ENCODE data around the gene PAX4. TPM values are rescaled to one million over a fixed set of nuclear protein-coding genes. Genes with fewer than 3 reads are reported as not detected.

PAX4 gene
- total RNA-seq, 1 experiment from 2014 or later: not detected

DNA sequence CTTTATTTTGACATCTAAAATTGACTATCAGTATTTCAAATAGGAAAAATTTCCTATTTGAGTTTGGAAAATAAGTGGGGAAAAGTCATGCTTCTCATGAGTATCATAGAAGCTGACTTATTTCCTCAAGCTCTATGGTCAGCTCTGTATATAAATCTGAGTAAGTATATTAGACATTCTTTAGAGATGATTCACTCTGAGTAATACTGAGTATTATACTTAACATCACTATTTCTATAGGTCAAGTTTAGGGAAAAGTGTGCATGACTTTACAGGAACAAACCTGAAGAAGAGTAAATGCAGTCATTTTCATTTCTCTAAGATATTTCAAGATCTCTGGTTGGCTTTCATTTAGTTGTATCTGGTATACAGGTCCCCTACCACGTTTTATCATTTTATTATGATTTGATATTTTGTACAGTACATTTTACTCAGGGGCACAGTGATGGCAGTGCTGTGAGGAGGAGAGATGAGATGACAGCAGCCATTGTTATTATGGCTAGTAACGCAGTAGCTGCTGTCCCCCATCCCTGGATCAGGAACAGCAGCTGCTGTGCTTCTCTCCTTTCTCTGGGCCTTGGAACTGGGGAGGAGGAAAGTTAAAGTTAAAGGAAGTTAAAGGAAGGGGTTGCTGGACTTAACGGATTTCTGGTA lies 49.2 kb upstream of the PAX4 start:
- Histone ChIP-seq H2BK120ac (ENCODE audit: low read depth, low read length, poor library complexity, severe bottlenecking) (no peak overlapping the region), H3K4me2 (ENCODE audit: insufficient read depth, insufficient read length, low read length) (no peak overlapping the region), H4K8ac (replicated peaks; ENCODE audit: insufficient read length, low read depth, low read length) (no peak overlapping the region), H3K27me3 (ENCODE audit: insufficient read depth, low read length) (no peaks in the 10 kb centered on the region), H3K79me2 (ENCODE audit: insufficient read depth, low read length) (peaks cover 36% of the 10 kb centered on the region), H2BK15ac (ENCODE audit: low read depth, low read length) (no peak overlapping the region), H3K14ac (ENCODE audit: insufficient read depth, low read length) (peak overlapping the region; percentile 49; the same call in 1 of the 2 replicates), H3K27ac (ENCODE audit: insufficient read length, low read depth, low read length) (no peak overlapping the region), H2BK20ac (ENCODE audit: low read depth, low read length, poor library complexity, severe bottlenecking) (no peak overlapping the region), H3K4ac (ENCODE audit: low read depth, low read length) (no peak overlapping the region), H4K5ac (ENCODE audit: insufficient read length, low read depth, low read length) (no peak overlapping the region), H3K56ac (ENCODE audit: insufficient read length, low read depth, low read length) (no peak overlapping the region), H4K20me1 (ENCODE audit: control insufficient read depth, insufficient read depth, insufficient read length) (no peaks in the 10 kb centered on the region), H3K23ac (ENCODE audit: insufficient read length, low read depth, low read length) (no peak overlapping the region), H3K9ac (ENCODE audit: extremely low read depth, insufficient read length, low read length) (peak overlapping the region; percentile 38), H3T11ph (ENCODE audit: low read length) (no peak overlapping the region), H3K9me3 (ENCODE audit: control insufficient read depth, low read depth, low read length) (no peaks in the 10 kb centered on the region), H3K4me1 (ENCODE audit: insufficient read depth, low read length) (peaks cover 3% of the 10 kb centered on the region; the same call in 1 of the 2 replicates), H3K79me1 (ENCODE audit: insufficient read depth, low read depth, low read length, poor library complexity, severe bottlenecking) (peaks cover 5% of the 10 kb centered on the region), H3K23me2 (ENCODE audit: insufficient read length, low read depth, low read length, poor library complexity, severe bottlenecking) (no peaks in the 10 kb centered on the region), H3K18ac (ENCODE audit: insufficient read length, low read depth, low read length) (no peak overlapping the region), H4K91ac (ENCODE audit: insufficient read length, low read depth, low read length) (no peak overlapping the region), H2AK5ac (ENCODE audit: insufficient read length, low read length) (no peak overlapping the region), H2BK12ac (ENCODE audit: insufficient read length, low read depth, low read length) (no peak overlapping the region), H2AFZ (ENCODE audit: low read length) (no peak overlapping the region), H2BK5ac (ENCODE audit: insufficient read length, low read length) (no peak overlapping the region)
- H3K36me3 Mint-ChIP-seq (ENCODE audit: insufficient read depth in 1 of 3, low read depth in 3 of 3): peaks cover 17 to 31% (median 28%) of the 10 kb centered on the region in 3 experiments
- no peak overlapping the region for H3K27ac Mint-ChIP-seq
- WGBS (ENCODE audit: extremely low coverage, insufficient read length, low lambda C conversion rate): no CpG with 5 or more reads among the region's 3 CpGs
- peaks cover 52 to 54% of the 10 kb centered on the region in 2 experiments for H3K4me1 Mint-ChIP-seq
- H3K9me3 Mint-ChIP-seq: peaks cover 4% of the 10 kb centered on the region in 2 experiments; a peak in 1 of 5 replicates
- TF ChIP-seq, protein P1, sequence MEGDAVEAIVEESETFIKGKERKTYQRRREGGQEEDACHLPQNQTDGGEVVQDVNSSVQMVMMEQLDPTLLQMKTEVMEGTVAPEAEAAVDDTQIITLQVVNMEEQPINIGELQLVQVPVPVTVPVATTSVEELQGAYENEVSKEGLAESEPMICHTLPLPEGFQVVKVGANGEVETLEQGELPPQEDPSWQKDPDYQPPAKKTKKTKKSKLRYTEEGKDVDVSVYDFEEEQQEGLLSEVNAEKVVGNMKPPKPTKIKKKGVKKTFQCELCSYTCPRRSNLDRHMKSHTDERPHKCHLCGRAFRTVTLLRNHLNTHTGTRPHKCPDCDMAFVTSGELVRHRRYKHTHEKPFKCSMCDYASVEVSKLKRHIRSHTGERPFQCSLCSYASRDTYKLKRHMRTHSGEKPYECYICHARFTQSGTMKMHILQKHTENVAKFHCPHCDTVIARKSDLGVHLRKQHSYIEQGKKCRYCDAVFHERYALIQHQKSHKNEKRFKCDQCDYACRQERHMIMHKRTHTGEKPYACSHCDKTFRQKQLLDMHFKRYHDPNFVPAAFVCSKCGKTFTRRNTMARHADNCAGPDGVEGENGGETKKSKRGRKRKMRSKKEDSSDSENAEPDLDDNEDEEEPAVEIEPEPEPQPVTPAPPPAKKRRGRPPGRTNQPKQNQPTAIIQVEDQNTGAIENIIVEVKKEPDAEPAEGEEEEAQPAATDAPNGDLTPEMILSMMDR (conservative IDR thresholded peaks at IDR 0.05): no peak
- H3K4me3 Mint-ChIP-seq: no peak overlapping the region
- DNase-seq: no peak
- H3K27me3 Mint-ChIP-seq (ENCODE audit: low read depth): no peaks in the 10 kb centered on the region
